Heart right ventricle (tissue), 16 donors: ENCODE results near the gene ALKBH3. TPM values are rescaled to one million over a fixed set of nuclear protein-coding genes. Genes with fewer than 3 reads are reported as not detected.

Experiments
- ATAC-seq, 8 donors: fragments of 200-7000 bp; cut with Tn5 transposase; one replicate each; pipeline ENCODE4 v1.9.1; 2020; ENCODE audit warnings: mild to moderate bottlenecking in 8 of 8, moderate library complexity in 8 of 8, moderate number of reproducible peaks in 1 of 8
- DNase-seq, 2 donors: peaks; one replicate each; pipeline ENCODE4 v3.0.0-alpha.2; 2020
- H3K27ac ChIP-seq, 10 donors: fragments of 200-600 bp; sonication (generic) in 2 of 10; one replicate each; pipeline versions ENCODE4 v1.5.0 to v1.8.0; 2020 to 2022; ENCODE audit warnings: mild to moderate bottlenecking in 3 of 10
- H3K27me3 ChIP-seq, 7 donors: fragments of 200-600 bp; one replicate each; pipeline ENCODE4 v1.8.0; 2021 to 2022; ENCODE audit warnings: mild to moderate bottlenecking in 2 of 7
- H3K36me3 ChIP-seq, 9 donors: fragments of 200-600 bp; sonication (generic) in 1 of 9; one replicate each; pipeline versions ENCODE4 v1.5.0 to v1.8.0; 2020 to 2022; ENCODE audit warnings: mild to moderate bottlenecking in 2 of 9
- H3K4me1 ChIP-seq, 9 donors: fragments of 200-600 bp; sonication (generic) in 1 of 9; one replicate each; pipeline versions ENCODE4 v1.5.0 to v1.8.0; 2020 to 2022; ENCODE audit warnings: mild to moderate bottlenecking in 4 of 9
- H3K4me3 ChIP-seq, 10 donors: fragments of 200-600 bp; sonication (generic) in 2 of 10; one replicate each; pipeline versions ENCODE4 v1.5.0 to v1.8.0; 2020 to 2022; ENCODE audit warnings: mild to moderate bottlenecking in 7 of 10, moderate library complexity in 2 of 10
- H3K9me3 ChIP-seq, 11 donors: fragments of 200-600 bp in 10 of 11; sonication (generic) in 2 of 11; one replicate each; pipeline versions ENCODE4 v1.5.0 to v1.8.0; 2013 to 2022; ENCODE audit warnings: mild to moderate bottlenecking in 2 of 11, control low read depth in 1 of 11, moderate library complexity in 1 of 11
- WGBS, 2 donors: extraction: QIAGEN DNeasy Blood & Tissue Kit; methylation state at CpG; one replicate each; pipeline ENCODE4 v1.1.7; 2013; ENCODE audit warnings: inconsistent platforms in 1 of 2; 5-methylcytosine and 5-hydroxymethylcytosine counted together
- intact Hi-C, 10 donors: fragments of 100-400 bp; cut with DNase I; formaldehyde crosslinking; loops; one replicate each; pipeline versions ENCODE4 v1.11.1 to v1.14.2; 2022
- polyA plus RNA-seq, 2 donors: library from polyadenylated mRNA; stranded (reverse); fragments of 200-250 nt; gene quantifications; one replicate each; pipeline ENCODE4 v1.2.3, GENCODE V29; 2013
- total RNA-seq, 10 donors: library from RNA; stranded (reverse); fragmentation: NEBNext Ultra II Directional in 3 of 10; extraction: Animal tissue kit (Norgen Biotek cat#: 25700) in 3 of 10; gene quantifications; one replicate each; pipeline versions ENCODE4 v1.2.1 to v1.2.4, GENCODE V29; 2021 to 2023
- TF ChIP-seq, protein P1 (sequence below), 9 donors: fragments of 200-600 bp; sonication (generic) in 2 of 9; IDR thresholded peaks; one replicate each; pipeline versions ENCODE4 v1.5.0 to v1.8.0; 2021 to 2022; ENCODE audit warnings: antibody characterized with exemption in 9 of 9, mild to moderate bottlenecking in 5 of 9, moderate library complexity in 1 of 9
- donor health status: Arrhythmogenic right ventricular cardiomyopathy.
- donor health status: ischemic (EF 13 %, LVEDD 7.1; RV severe dilation, severe dysfunction).
- donor health status: healthy with polysubstance abuse.
- donor health status: DM: no; HTN: yes; CAD: no.
- donor health status: DM: no; HTN: no; CAD: no.
- donor health status: ischemic (EF 25% LVEDD 6.9; RV normal size, moderate dysfunction).
- donor health status: ischemic (EF 25% LVEDD 5.7; RV mildly dilated, moderate dysfunction).
- donor health status: healthy.
- donor health status: DM: yes; HTN: yes; CAD: no.
- donor health status: Ischemic cardiomyopathy.
- donor health status: ischemic (EF 35%, LVEDD 5.7; RV mildly dilated, moderate dysfunction).
- donor health status: nonischemic (EF 11% LVEDD 7.7; RV severe dilation, severe dysfunction).
- donor health status: DM: yes; HTN: yes; CAD: no.
- donor health status: PGD.
- donor health status: ischemic (EF 29% LVEDD 5.4; RV normal size, mild dysfunction).
- donor health status: nonischemic (EF 23%, LVEDD 6.1; RV moderate dilation, normal function).

ALKBH3 gene
- total and polyA plus RNA-seq, 12 donors, result 9.2 to 20.5 (median 18.4) TPM

GRCh38 chr11:43954241-43954640 lies 73.6 kb downstream of the ALKBH3 start:
- Histone ChIP-seq H3K9me3 (peaks cover 0 to 4% (median 0%) of the 10 kb centered on the region in 11 donors), H3K4me1 (peaks cover 0 to 13% (median 0%) of the 10 kb centered on the region in 9 donors), H3K36me3 (no peaks in the 10 kb centered on the region), H3K4me3 (no peak overlapping the region), H3K27ac (no peak overlapping the region), H3K27me3 (no peaks in the 10 kb centered on the region)
- intact Hi-C loops, result no loop called here
- DNase-seq (no peak), ATAC-seq (no peak)
- TF ChIP-seq, protein P1, sequence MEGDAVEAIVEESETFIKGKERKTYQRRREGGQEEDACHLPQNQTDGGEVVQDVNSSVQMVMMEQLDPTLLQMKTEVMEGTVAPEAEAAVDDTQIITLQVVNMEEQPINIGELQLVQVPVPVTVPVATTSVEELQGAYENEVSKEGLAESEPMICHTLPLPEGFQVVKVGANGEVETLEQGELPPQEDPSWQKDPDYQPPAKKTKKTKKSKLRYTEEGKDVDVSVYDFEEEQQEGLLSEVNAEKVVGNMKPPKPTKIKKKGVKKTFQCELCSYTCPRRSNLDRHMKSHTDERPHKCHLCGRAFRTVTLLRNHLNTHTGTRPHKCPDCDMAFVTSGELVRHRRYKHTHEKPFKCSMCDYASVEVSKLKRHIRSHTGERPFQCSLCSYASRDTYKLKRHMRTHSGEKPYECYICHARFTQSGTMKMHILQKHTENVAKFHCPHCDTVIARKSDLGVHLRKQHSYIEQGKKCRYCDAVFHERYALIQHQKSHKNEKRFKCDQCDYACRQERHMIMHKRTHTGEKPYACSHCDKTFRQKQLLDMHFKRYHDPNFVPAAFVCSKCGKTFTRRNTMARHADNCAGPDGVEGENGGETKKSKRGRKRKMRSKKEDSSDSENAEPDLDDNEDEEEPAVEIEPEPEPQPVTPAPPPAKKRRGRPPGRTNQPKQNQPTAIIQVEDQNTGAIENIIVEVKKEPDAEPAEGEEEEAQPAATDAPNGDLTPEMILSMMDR (IDR thresholded peaks at IDR 0.05), result no peak
- 96 to 98% methylated on average over 7 of the region's 7 CpGs for WGBS, 2 donors

GRCh38 chr11:43955381-43956118 lies 74.9 kb downstream of the ALKBH3 start:
- Histone ChIP-seq H3K27ac (no peak overlapping the region), H3K36me3 (no peaks in the 10 kb centered on the region), H3K4me1 (peaks cover 0 to 10% (median 0%) of the 10 kb centered on the region in 9 donors), H3K9me3 (peaks cover 0 to 4% (median 0%) of the 10 kb centered on the region in 11 donors), H3K4me3 (no peak overlapping the region), H3K27me3 (no peaks in the 10 kb centered on the region)
- peak in 2 of 8 donors; percentile 58 to 81 for ATAC-seq
- 75 to 78% methylated on average over 5 of the region's 5 CpGs for WGBS, 2 donors
- DNase-seq, result no peak
- TF ChIP-seq, protein P1 (IDR thresholded peaks at IDR 0.05), result no peak
- intact Hi-C loops, result no loop called here

DNA sequence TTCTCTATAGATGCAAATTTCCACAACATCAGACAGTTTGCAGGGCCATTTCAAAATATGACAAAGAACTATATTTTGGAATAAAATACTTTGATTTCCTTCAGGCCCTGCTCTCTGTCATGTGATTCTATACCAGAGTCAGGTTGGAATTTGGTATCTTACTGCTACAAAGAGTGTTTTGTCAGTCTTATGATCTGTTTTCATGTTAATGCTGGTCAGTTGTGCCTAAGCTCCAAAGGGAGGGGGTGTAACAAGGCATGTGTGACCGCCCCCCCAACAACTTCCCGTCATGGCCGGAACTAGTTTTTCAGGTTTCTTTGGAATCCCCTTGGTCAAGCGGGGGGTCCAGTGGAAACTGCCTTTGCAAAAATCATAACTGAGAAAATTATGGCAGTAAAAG lies 76.9 kb downstream of the ALKBH3 start:
- TF ChIP-seq, protein P1 (IDR thresholded peaks at IDR 0.05), result no peak
- WGBS, 2 donors, result 96 to 97% methylated on average over 4 of the region's 4 CpGs
- no peak for ATAC-seq

GRCh38 chr11:43959321-43959995 lies 78.8 kb downstream of the ALKBH3 start:
- DNase-seq, result no peak
- no peaks in the 10 kb centered on the region for H3K27me3 ChIP-seq

More for the DNA sequence above, 76.9 kb downstream of the ALKBH3 start:
- H3K36me3 ChIP-seq, result no peaks in the 10 kb centered on the region
- no peak overlapping the region for H3K4me3 ChIP-seq
- H3K4me1 ChIP-seq, result peaks cover 0 to 8% (median 0%) of the 10 kb centered on the region in 9 donors
- no peak overlapping the region for H3K27ac ChIP-seq
- intact Hi-C loops, result no loop called here
- H3K27me3 ChIP-seq, result no peaks in the 10 kb centered on the region
- peaks cover 0 to 4% (median 0%) of the 10 kb centered on the region in 11 donors for H3K9me3 ChIP-seq
- no peak for DNase-seq

More at GRCh38 chr11:43959321-43959995, 78.8 kb downstream of the ALKBH3 start:
- no peak overlapping the region for H3K4me3 ChIP-seq
- TF ChIP-seq, protein P1 (IDR thresholded peaks at IDR 0.05), result no peak
- intact Hi-C loops, result no loop called here
- no peak for ATAC-seq
- no peaks in the 10 kb centered on the region for H3K36me3 ChIP-seq
- peaks cover 0 to 4% (median 0%) of the 10 kb centered on the region in 11 donors for H3K9me3 ChIP-seq
- peaks cover 0 to 14% (median 0%) of the 10 kb centered on the region in 9 donors for H3K4me1 ChIP-seq
- no peak overlapping the region for H3K27ac ChIP-seq
- WGBS, 2 donors, result 82 to 86% methylated on average over 6 of the region's 6 CpGs
